Endometrial microvascular endothelial cells (primary cell): ENCODE measurements around the gene YTHDF1. TPM values are rescaled to one million over a fixed set of nuclear protein-coding genes. Genes with fewer than 3 reads are reported as not detected.

Experiments used
- in situ Hi-C: cut with HindIII; loops from 2 replicates; pipeline ENCODE4 v1.10.0; 2017; ENCODE audit warnings: low sequenced_read_pairs, low pct_unique_long_range_greater_than_20kb; ENCODE audit errors: inconsistent ontology term
- total RNA-seq: library from RNA; depleted of rRNA; stranded (reverse); fragments of >200 nt; gene quantifications from one replicate; pipeline ENCODE4 v1.2.3, GENCODE V29; 2015; ENCODE audit errors: inconsistent ontology term

YTHDF1 gene
- total RNA-seq, 1 donor from 2014 or later, result 37.3 TPM

GRCh38 chr20:63232235-63233060, 16.5 kb upstream of the YTHDF1 start:
- in situ Hi-C loops, result no loop called here

GRCh38 chr20:63230800-63231268, 14.9 kb upstream of the YTHDF1 start:
- in situ Hi-C loops, result no loop called here

- in situ Hi-C loops, result loop anchor here (10.0 kb wide), 1 partner anchor 56 kb away; no protein-coding TSS in a partner anchor
Observed at GRCh38 chr20:63228806-63229205, 12.9 kb upstream of the YTHDF1 start.

DNA sequence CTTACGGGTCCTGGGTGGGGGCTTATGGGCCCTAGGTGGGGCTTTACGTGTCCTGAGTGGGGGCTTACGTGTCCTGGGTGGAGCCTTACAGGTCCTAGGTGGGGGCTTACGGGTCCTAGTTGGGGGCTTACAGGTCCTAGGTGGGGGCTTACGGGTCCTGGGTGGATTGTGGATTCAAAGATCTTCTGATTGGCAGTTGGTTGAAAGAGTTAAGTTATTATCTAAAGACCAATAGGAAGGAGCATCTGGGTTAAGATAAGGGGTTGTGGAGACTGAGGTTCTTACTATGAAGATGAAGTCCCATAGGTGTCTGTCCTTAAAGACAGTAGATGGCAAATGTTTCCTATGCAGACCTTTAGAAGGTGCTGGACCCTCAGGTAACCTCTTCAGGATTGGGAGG, 11.3 kb upstream of the YTHDF1 start:
- in situ Hi-C loops, result loop anchor here (10.0 kb wide), 1 partner anchor 58 kb away; no protein-coding TSS in a partner anchor

GRCh38 chr20:63226042-63226943, 10.4 kb upstream of the YTHDF1 start:
- in situ Hi-C loops, result loop anchor here (10.0 kb wide), 1 partner anchor 59 kb away; no protein-coding TSS in a partner anchor

- in situ Hi-C loops, result loop anchor here (10.0 kb wide), 1 partner anchor 60 kb away; no protein-coding TSS in a partner anchor
Observed at GRCh38 chr20:63225082-63225454, 9.1 kb upstream of the YTHDF1 start.

DNA sequence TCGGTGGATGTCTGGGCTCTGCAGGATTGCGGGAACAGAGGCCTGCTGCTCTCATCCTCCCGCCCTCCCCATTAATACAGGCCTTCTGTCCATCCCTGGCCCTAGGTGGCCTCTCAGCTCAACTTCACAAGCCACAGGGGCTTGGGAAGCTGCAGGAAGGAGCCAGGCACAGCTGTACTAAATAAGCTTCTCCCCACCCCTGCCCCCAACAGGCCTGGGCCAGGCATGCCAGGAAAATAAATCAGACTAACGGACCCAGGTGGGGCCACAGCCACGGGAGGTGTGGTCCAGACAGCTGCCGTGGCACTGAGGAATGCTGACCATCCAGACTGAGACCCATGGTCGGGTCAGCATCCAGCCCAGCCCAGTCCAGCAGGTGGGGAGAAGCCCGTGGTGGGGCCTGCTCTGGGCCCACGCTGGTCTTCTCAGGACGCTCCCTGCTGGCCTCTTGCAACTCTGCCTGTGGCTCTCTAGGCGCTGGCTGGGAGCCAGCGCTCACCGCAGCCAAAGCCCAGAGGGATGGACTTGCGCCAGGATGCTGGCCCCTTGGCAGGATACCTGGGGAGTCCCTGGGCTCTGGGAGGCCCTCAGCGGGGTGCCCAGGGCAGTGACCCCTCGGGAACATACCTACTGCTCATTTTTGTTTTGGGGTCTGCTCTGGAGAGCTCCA, 8.6 kb upstream of the YTHDF1 start:
- in situ Hi-C loops, result loop anchor here (10.0 kb wide), 1 partner anchor 60 kb away; no protein-coding TSS in a partner anchor

GRCh38 chr20:63223826-63224207, 7.9 kb upstream of the YTHDF1 start:
- in situ Hi-C loops, result loop anchor here (10.0 kb wide), 1 partner anchor 61 kb away; no protein-coding TSS in a partner anchor

DNA sequence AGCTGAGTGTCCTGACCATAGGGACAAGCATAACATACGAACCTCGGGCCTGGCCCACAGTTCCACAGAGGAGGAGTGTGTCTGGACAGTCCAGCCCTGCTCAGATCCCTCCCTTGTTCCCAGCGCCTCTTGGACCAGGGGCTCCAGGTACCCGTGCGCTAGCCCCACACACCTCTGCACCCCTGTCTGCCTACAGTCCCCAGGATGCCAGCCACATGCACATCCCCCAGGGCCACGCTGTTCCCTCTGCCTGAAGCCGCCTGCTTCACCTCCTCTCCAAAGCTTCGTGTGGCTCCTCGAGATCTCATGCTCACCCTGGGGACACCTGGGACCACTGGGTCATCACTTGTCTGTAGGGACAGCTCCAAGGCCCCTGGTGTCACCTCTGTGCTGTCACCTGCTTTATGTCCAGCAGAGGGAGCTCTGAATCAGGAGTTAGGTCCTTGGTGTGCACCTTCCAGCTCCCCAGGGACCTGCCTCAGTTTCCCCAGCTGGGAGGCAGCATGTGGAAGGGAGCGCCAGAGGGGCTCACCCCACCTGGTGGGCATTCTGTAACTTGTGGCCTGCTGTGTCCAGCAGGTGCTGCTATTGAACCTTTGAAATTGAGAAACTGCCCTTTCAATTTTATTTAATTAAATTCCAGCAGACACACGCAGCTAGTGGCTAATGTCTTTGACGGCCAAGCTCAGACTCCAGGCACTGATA, 7.3 kb upstream of the YTHDF1 start:
- in situ Hi-C loops, result loop anchor here (10.0 kb wide), 1 partner anchor 62 kb away; no protein-coding TSS in a partner anchor

DNA sequence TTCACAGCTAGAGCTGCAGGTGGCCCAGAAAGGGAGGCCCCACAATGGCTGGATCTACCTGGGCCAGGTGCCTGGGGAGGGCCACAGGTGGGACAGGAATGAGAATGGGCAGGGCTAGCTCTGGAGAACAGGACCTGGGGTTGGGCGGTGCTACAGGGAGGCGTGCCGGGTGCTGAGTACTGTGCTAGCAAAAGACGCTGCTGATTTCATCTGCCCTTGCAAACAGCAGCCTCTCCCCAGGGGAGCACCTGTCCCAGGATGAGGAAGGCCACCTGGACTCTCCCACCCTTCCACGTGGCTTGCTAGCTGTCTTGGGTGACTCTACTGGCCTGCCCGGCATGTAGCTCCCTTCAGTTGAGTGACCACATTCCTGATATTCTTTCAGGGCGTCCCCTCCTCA, 6.6 kb upstream of the YTHDF1 start:
- in situ Hi-C loops, result loop anchor here (10.0 kb wide), 1 partner anchor 62 kb away; no protein-coding TSS in a partner anchor

DNA sequence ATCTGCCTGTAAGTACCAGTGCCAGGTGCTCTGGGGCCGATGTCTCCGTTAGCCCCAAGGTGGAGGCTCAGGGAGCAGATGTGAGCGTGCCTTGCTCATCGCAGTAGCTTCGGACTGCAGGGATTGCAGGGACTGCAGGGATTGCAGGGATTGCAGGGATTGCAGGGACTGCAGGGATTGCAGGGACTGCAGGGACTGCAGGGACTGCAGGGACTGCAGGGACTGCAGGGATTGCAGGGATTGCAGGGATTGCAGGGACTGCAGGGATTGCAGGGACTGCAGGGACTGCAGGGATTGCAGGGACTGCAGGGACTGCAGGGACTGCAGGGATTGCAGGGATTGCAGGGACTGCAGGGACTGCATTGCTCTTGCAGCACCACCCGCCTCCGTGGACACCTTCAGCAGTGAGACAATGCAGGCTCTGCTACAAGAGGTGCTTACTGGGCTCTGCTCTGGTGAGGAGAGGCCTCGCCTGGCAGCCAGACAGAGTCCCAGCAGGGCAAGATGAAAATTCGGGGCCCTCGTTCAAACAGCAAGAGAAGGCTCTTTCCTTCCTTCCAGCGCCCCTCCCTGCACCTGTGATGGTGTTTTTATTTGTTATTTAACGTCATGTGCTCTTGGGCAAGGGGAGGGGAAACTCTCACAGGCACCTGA, 5.6 kb upstream of the YTHDF1 start:
- in situ Hi-C loops, result loop anchor here (10.0 kb wide), 1 partner anchor 63 kb away; no protein-coding TSS in a partner anchor

DNA sequence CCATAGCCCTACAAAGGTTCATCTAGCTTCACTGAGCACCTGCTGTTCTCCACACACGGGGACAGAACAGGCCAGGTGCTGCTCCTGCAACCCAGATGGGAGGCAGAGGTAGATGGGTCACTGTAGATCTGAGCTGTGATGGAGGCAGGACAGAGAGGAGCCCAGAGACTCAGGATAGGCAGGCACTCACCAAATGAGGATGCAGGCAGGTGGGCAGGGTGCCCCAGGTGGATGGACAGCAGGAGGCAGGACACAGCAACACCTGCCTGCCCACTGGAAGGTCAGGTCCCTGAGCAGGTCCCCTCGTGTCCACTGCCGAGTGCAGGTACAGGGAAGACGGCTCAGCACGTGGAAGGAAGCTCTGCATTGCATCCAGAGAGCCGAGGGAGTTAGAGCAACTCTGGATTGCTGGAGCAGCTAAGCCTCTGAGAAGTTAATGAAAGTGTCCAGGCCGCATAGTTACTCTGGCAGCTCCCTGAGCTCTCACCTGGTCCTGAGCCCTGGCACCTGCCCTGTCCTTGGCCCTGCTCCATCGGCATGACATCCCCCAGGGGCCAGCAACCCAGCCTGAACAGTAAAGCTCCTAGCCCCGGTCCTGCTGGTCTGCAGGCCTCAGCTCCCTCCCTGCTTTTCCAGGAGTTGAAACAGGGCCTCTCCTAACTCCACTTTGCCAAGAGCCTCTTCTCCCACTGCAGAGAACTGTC, 4.9 kb upstream of the YTHDF1 start:
- in situ Hi-C loops, result loop anchor here (10.0 kb wide), 1 partner anchor 64 kb away; no protein-coding TSS in a partner anchor

- in situ Hi-C loops, result loop anchor here (10.0 kb wide), 1 partner anchor 65 kb away; no protein-coding TSS in a partner anchor
Observed at GRCh38 chr20:63219866-63220521, 4.1 kb upstream of the YTHDF1 start.

- in situ Hi-C loops, result no loop called here
Observed at GRCh38 chr20:63219447-63219821, 3.5 kb upstream of the YTHDF1 start.

GRCh38 chr20:63218701-63219446, 2.9 kb upstream of the YTHDF1 start:
- in situ Hi-C loops, result no loop called here

GRCh38 chr20:63217706-63218105, 1.8 kb upstream of the YTHDF1 start:
- in situ Hi-C loops, result no loop called here
